HG02588 (cell line): ENCODE measurements around the gene FOXN3.
"Not testable (repeated sequence)": the region's sequence is repeated elsewhere in the genome, so short reads cannot be mapped to it uniquely, and the experiment has no call there.

ENCODE experiments used
- ATAC-seq: cut with Tn5 transposase; IDR thresholded peaks from one replicate; pipeline ENCODE4 v1.9.1; 2021; ENCODE audit warnings: mild to moderate bottlenecking, moderate library complexity; ENCODE audit not compliant: unreplicated experiment

Gene FOXN3

GRCh38 chr14:89111766-89112543, 305.1 kb downstream of the FOXN3 start:
- ATAC-seq: not testable (repeated sequence)

- ATAC-seq: not testable (repeated sequence)
Measured at GRCh38 chr14:89111232-89111631, 305.8 kb downstream of the FOXN3 start.

GRCh38 chr14:89110110-89110509, 306.9 kb downstream of the FOXN3 start:
- no peak for ATAC-seq

- ATAC-seq: no peak
Measured at GRCh38 chr14:89108608-89109007, 308.4 kb downstream of the FOXN3 start.

- ATAC-seq: no peak
Measured at GRCh38 chr14:89107626-89108025, 309.4 kb downstream of the FOXN3 start.
